Activated naive CD8-positive, alpha-beta T cell treated with anti-CD3 and anti-CD28 coated beads, Interleukin-2, amount 50 U/mL, for 16 hours (primary cell): Measurements from ENCODE around the gene FBLN5.
"Not testable (repeated sequence)": the region's sequence is repeated elsewhere in the genome, so short reads cannot be mapped to it uniquely, and the experiment has no call there.

Source experiments
- DNase-seq: peaks from one replicate; pipeline ENCODE4 v3.0.0-alpha.2; 2020; ENCODE audit warnings: low read depth, low spot score

Gene FBLN5

GRCh38 chr14:91904956-91905645 lies 42.4 kb downstream of the FBLN5 start:
- DNase-seq: no peak

GRCh38 chr14:91904483-91904882 lies 43.0 kb downstream of the FBLN5 start:
- no peak for DNase-seq

GRCh38 chr14:91903070-91903469 lies 44.4 kb downstream of the FBLN5 start:
- no peak for DNase-seq

DNA sequence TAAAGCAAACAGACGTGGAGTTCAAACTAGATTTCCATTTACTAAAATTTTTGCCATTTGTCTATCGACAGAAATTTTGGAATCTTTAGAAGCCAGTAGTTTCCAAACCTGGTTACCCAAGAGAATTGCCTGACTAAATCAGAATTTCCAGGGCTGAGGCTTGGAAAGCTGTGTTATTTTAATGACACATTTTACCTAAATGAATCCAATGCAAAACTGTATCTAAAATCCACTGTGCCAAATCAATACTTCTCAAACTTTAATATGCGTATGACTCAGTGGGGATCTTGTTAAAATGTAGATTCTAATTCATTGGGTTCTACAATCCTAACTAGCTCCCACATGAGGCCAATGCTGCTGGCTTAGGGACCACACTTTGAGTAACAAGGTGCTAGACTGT lies 45.2 kb downstream of the FBLN5 start:
- no peak for DNase-seq

- no peak for DNase-seq
These were observed 45.9 kb downstream of the FBLN5 start for GRCh38 chr14:91901449-91902226.

DNA sequence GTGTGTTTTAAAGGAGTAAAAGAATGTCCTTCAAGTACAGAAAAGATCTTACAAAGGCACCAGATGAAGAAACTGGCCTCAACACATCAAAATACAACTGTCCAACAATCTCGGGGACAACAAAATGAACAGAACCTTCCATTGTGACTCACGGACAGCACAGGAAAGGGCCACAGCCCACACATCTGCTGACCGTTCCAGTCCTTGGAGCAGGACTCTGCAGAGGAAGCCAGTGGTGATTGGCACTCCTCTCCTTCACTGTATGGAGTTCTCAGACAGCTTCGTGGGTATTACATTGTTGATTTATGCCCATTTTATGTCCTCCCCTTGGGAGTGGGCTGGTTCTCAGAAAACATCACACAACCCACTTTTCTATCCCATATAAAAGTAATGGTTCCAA lies 47.7 kb downstream of the FBLN5 start:
- no peak for DNase-seq

- DNase-seq: no peak
These were observed 48.3 kb downstream of the FBLN5 start for GRCh38 chr14:91899213-91899612.

- DNase-seq: no peak
These were observed 49.1 kb downstream of the FBLN5 start for GRCh38 chr14:91898372-91898771.

DNA sequence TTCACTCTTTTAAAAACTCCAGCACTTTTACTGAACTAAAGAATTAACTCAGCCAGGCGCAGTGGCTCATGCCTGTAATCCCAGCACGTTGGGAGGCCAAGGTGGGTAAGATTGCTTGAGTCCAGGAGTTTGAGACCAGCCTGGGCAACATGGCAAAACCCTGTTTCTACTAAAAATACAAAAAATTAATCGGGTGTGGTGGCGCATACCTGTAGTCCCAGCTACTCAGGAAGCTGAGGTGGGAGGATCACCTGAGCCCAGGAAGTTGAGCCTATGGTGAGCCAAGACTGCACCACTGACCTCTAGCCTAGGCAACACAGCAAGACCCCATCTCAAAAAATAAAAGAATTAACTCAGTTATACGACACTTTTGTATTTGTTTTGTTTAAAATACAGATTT lies 49.8 kb downstream of the FBLN5 start:
- DNase-seq: not testable (repeated sequence)

GRCh38 chr14:91897106-91897701 lies 50.3 kb downstream of the FBLN5 start:
- DNase-seq: no peak

DNA sequence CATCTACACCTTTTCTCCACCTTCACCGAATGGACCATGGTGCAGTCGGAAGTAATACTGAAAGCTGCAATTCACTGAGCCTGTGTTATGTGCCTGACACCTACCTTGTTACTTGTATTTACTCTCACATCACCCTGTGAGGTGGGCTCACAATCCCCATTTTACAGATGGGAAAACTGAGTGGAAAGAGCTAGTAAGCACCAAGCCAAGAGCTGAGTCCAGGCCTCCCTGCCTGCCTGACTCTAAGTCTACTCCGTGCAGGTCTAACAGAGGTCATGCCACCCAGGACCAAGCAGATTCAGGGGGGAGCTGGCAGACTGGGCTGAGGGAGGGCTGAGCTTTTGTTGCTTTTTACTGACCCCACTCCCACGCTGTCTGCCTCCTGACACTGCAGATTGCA lies 51.1 kb downstream of the FBLN5 start:
- DNase-seq: no peak

- DNase-seq: no peak
These were observed 53.8 kb downstream of the FBLN5 start for GRCh38 chr14:91893669-91894068.

GRCh38 chr14:91893007-91893406 lies 54.5 kb downstream of the FBLN5 start:
- no peak for DNase-seq

DNA sequence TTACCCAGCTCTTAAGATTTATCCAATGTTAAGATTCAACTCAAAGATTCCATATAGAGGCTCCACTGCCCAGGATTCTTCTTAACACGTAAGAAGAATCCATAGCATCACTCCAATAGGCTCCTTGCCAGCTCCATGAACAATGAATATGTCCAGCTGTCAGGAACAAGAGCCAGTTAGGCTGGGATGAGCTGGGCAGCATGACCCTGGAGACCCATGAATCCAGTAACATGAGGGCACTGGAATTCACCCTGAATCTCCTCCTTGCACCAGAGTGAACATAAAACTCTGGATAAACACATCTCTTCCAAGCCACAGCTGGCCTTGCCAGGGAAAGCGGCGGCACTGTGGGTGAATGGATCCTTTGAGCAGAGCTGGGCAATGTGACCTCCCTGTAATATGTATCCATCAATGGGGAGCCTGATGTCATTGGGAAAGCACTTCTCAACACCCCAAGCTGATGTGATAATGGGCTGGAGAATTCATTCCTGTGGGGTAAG lies 55.7 kb downstream of the FBLN5 start:
- no peak for DNase-seq

GRCh38 chr14:91891101-91891500 lies 56.4 kb downstream of the FBLN5 start:
- no peak for DNase-seq

GRCh38 chr14:91890291-91890749 lies 57.2 kb downstream of the FBLN5 start:
- no peak for DNase-seq

DNA sequence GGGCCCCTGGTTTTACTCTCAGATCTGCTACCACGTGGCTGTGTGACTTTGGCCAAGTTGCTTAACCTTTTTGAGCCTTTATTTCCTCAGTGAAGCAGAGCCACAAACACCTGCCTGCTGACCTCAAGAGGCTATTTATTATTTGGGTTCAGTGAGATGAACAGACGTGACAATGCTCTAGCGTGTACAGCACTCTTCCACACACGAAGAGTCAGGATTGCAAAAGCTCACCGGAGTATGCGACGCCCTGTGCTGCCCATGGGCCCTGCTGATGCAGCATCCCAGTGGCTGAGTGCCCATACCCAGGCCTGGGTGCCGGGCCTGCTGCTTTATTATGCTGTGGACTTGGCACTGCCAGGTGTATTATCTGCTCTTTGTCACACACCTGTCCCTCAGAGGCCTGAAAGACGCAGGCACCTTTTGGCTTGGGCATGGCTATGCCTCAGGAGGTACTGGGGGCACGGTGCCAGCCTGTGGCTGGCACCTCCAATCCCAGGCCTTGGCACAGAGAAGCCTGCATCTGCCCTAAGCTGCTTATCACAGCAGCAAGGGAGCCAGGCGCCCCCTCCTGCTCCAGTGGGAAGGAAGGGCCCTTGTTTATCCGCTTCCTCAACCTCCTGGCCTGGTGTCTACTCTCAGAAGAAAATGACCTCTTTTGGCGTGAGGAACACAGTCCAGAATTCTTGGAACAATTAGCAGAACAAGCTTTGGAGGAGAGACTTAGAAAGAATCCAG lies 57.9 kb downstream of the FBLN5 start:
- no peak for DNase-seq

- no peak for DNase-seq
These were observed 58.6 kb downstream of the FBLN5 start for GRCh38 chr14:91888641-91889476.

GRCh38 chr14:91886961-91887360 lies 60.5 kb downstream of the FBLN5 start:
- DNase-seq: no peak

GRCh38 chr14:91885839-91886238 lies 61.7 kb downstream of the FBLN5 start:
- DNase-seq: no peak

- no peak for DNase-seq
These were observed 62.3 kb downstream of the FBLN5 start for GRCh38 chr14:91885113-91885712.
